Fibroblast of peridontal ligament (primary cell): ENCODE results near the gene TRMT6.

Experiments used
- DNase-seq: peaks from one replicate; pipeline ENCODE4 v3.0.0-alpha.2; 2010; ENCODE audit errors: extremely low read depth

TRMT6 gene

DNA sequence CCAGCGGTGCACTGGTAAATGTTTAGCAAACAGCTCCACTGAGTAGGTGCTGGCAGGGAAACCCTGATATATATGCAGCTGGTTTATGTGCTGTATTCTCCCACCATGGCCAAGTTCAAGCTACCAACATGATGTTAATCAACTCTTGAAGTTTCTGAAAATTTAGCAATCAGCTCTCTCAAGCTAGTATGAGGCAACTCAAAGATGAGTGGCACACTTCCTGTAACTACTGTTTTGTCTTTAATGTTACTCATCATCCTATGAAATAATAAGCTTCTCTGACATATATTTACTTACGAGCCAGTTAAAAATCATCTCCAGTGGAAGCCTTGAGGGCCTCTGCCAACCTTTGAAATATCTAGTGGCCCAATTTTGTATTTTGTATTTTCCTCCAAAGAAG, 54.7 kb downstream of the TRMT6 start:
- no peak for DNase-seq

- no peak for DNase-seq
These were observed 56.7 kb downstream of the TRMT6 start for GRCh38 chr20:5893621-5894020.

- no peak for DNase-seq
These were observed 57.3 kb downstream of the TRMT6 start for GRCh38 chr20:5893052-5893451.

- DNase-seq: no peak
These were observed 59.4 kb downstream of the TRMT6 start for GRCh38 chr20:5890773-5891441.

DNA sequence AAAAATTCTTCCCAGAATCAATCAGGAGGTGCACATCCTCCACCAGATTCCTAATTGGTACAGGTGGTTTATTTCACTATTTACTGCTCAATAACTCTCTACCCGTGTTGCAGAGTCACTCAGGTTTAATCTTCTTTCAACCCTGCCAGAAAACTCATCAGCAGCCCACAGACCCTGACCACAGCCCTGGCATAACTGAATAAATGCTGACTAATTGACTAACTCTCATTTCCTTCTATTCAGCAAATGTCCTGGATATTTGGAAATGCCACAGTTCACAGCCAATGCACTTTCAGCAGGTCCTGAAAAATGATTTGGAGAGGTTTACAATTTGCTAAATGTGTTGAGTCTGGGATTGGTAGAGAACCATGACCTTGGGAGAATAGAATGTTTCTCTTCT, 62.3 kb downstream of the TRMT6 start:
- DNase-seq: no peak

GRCh38 chr20:5887386-5887785, 62.9 kb downstream of the TRMT6 start:
- DNase-seq: no peak
